CD4-positive, alpha-beta T cell treated with Interleukin-4 for 1 hour (primary cell): ENCODE results near the gene RHO.

Source experiments
- DNase-seq, 2 donors: peaks; one replicate each; pipeline ENCODE4 v3.0.0-alpha.2; 2020 to 2022

The RHO gene

DNA sequence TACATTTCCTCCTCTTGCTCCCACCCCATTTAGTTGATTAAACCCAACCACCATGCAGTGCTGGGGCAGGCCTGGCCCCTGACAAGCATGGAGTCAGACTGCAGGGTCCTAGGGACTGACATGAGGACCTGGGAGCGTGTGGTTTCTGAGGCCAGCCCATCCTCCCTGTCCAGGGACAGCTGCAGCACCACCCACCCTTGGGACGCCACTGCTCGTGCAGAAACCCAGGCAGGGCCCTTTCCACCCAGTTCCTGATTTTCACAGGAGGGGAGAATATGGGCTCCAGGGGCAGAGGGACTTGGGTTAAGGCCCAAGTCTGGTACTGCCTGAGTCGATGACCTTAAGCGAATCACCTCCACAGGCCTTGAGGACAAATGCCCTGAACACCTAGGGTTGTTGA lies 54.4 kb downstream of the RHO start:
- no peak for DNase-seq

DNA sequence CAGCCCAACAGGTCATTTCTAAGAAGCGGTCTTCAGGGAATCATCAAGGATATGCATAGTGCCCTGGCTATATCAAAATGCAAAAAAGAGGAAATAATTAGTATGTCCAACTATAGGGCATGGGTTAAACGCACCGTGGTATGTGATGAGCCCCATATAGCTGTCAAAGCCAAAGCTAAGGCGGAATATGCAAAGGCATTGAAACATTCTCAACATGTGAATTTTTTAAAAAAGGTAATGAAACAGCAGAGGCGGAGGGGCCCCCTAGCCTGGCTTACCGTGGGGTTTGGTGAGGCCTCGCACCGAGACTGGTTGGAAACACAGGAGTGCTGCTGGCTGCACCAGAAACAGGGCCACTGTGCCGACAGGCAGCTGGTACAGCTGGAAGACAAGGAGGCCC lies 54.9 kb downstream of the RHO start:
- DNase-seq, result no peak

DNA sequence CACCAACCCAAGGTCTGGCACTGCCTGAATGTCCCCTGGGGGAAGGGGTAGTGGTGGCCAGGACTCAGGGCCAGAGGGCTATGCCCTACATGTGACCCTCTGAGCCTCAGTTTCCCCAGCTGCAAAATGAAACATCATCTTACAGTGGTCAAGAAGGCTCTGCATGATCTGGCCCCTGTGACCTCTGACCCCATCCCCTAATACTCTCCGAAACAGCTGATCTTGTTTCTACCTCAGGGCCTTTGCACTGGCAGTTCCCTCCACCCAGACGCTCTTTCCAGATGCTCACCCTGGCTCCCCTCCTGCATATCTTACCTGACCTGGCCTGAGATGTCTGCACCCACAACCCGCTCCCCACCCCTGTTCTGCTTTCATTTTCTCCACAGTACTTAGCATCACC lies 56.2 kb downstream of the RHO start:
- DNase-seq, result no peak
